ENCODE results near the gene SWI5. TPM values are rescaled to one million over a fixed set of nuclear protein-coding genes. Genes with fewer than 3 reads are reported as not detected.

The SWI5 gene
- total RNA-seq, 4 donors from 2014 or later = 25.6 to 28.6 (median 26.9) TPM

DNA sequence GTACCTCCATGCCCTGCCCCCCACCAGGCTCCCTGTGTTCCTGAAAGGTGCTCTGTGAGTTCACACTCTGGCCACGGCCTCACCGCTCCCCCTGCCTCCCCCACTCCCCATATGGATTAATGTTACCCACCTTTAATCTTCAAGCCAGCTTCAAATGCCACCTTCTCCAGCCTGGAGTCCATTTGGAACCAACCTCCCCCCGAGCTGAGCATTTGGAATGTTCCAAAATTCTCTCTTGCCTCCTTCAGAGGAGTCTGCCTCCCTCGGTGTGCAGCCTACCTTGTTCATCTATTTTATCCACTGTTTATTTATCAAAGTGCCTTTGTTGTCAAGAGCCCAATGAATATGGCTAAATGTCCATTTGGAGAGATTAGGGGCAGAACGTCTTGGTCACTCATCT is 4.6 kb upstream of the SWI5 start:
- TF ChIP-seq, protein P1, sequence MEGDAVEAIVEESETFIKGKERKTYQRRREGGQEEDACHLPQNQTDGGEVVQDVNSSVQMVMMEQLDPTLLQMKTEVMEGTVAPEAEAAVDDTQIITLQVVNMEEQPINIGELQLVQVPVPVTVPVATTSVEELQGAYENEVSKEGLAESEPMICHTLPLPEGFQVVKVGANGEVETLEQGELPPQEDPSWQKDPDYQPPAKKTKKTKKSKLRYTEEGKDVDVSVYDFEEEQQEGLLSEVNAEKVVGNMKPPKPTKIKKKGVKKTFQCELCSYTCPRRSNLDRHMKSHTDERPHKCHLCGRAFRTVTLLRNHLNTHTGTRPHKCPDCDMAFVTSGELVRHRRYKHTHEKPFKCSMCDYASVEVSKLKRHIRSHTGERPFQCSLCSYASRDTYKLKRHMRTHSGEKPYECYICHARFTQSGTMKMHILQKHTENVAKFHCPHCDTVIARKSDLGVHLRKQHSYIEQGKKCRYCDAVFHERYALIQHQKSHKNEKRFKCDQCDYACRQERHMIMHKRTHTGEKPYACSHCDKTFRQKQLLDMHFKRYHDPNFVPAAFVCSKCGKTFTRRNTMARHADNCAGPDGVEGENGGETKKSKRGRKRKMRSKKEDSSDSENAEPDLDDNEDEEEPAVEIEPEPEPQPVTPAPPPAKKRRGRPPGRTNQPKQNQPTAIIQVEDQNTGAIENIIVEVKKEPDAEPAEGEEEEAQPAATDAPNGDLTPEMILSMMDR (IDR thresholded peaks at IDR 0.05; ENCODE audit: low read depth) = no peak

DNA sequence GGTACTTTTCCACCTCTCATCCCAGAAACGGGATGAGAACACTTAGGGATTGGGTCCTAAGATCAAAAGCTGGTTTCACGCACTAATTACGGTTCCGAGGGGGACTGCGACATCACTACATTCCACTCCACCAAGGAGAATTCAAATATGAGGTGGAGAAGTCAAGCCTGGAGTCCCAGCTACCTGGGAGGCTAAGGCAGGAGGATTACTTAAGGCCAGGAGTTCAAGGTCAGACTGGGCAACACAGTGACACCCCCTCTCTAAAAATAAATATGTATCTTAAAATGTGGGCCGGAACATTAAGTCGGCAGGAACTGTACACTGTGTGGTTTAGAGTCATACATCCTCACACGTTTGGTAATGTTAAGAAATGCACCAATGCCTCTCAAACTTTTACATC is 1.8 kb upstream of the SWI5 start:
- TF ChIP-seq, protein P1 (IDR thresholded peaks at IDR 0.05; ENCODE audit: low read depth) = no peak

DNA sequence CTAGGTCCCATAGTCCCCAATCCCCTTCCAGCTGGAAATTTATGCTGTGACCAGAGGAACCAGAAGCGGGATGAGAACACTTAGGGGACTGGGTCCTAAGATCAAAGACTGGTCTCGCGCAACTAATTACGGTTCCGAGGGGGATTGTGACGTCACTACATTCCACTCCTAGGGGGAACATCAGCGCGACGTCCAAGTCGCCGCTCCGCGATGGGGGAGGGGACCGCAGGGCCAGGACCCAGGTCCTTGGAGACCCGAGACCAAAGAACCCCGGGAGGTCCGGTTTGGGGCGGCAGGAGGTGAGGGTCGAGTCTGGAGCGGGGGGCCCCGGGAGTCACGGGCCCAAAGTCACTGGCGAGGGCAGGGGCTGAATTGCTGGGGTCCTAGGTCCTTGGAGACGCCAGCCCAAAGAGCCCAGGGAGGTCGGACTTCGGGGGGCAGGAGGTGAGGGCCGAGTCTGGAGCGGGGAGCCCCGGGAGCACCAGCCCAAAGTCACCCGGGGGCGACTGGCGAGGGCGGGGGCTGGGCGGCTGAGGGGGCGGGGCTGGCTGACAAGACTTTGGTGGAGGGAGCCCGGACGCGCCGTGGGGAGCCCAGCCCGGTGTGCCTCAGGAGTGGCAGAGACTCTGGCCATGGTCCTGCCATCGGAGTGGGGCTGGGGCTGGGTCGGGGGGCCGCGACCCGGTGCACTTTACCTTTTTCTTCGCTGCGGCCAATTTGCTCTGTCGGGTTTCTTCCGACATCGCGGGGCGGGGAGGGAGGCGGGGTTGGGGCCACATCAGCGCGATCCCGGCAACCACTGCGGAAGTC is 673 bp upstream of the SWI5 start, which contains the start of gene GOLGA2:
TSS of gene GOLGA2 (minus strand) at position 810 of the 810 bp plus-strand sequence. CDS start at position 779, 31 bp downstream.
- TF ChIP-seq, protein P1 (IDR thresholded peaks at IDR 0.05; ENCODE audit: low read depth) = no peak

DNA sequence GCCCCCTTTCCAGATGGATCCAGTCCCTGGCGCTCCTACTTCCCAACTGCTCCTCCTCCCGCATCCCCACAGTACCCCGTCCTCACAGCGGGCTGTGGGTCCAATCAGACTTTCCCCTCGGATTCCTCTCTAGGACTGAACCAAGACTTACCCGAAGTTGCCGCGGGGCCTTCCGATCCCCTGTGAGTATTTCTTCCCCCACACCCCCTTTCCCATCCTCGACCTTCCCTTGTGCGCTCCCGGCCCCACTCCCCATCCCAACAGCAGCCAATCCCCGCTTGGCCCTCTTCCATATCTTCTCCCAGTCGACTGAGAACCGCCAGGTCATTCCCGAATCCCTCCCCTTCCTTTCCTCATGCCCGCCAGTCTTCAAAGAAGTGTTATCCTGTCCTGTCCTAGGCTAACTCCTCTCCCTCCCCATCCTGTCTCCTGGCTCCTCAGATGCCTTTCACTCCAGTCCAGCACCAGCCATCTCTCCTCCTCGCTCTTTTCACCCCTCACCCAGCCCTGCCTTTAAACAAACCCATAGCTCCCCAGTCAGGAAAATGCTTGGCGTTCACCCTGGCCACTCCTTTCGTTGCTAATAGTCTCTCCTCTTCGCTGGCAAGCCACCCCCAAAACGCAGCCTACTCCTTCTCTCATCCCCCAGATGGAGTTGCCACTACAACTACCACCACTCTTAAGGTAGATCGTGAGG is 646 bp downstream of the SWI5 start:
- TF ChIP-seq, protein P1 (IDR thresholded peaks at IDR 0.05; ENCODE audit: low read depth) = no peak

DNA sequence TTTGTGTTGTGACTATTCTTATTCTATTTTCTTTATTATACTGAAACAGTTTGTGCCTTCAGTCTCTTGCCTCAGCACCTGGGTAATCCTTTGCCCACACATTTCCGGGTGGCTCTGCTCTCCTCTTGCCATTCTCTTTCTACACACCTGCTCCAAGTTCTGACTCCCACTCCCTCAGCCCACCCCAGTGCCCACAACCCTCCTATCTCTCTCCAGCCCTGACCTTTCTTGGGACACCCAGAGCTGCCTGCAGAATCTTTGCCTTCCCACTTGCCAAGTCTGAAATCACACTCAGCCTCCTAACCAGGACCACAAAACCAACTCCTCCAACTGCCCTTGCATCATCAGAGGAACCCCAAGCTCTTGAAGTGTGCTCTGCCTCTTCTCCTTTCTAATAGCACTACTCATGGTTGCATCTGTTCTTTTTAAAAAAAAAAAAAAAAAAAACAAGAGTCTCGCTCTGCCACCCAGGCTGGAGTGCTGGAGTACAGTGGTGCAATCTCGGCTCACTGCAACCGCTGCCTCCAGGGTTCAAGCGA is 4.1 kb downstream of the SWI5 start:
- TF ChIP-seq, protein P1 (IDR thresholded peaks at IDR 0.05; ENCODE audit: low read depth) = no peak

DNA sequence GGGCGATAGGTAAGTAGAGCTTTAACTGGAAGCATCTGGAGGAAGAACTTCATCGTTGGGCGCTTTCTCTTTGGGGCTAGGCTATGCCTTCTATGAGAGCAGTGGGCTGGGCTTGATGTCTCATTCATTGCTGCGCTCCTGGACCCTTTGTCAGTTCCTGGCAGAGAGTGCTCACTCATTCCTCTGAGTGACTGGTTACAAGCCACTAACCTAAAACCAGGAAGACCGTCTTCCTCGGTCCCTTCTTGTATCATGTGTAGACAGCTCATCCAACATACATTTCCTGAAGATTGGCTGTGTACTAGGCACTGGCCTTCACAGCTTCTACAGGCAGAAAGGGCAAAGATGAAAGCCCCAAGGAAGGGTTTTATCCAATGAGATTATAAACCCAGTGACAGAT is 6.4 kb downstream of the SWI5 start:
- TF ChIP-seq, protein P1 (IDR thresholded peaks at IDR 0.05; ENCODE audit: low read depth) = no peak
